ENCODE data around the gene KLF17. TPM values are rescaled to one million over a fixed set of nuclear protein-coding genes. Genes with fewer than 3 reads are reported as not detected.

The KLF17 gene
- not detected in 2 replicates for total RNA-seq

- intact Hi-C loops (cut with micrococcal nuclease), result no loop called here
- Mint-ChIP-seq H3K9me3 (no peaks in the 10 kb centered on the region), H3K4me3 (ENCODE audit: low read depth) (no peak within 1 kb of the TSS), H3K27ac (no peak within 1 kb of the TSS), H3K36me3 (ENCODE audit: low read depth) (no peaks in the 10 kb centered on the region), H3K27me3 (ENCODE audit: low read depth) (peaks cover 20% of the 10 kb centered on the region), H3K4me1 (ENCODE audit: low read depth) (no peaks in the 10 kb centered on the region)
- no peak for DNase-seq (ENCODE audit: low spot score)
Observed at GRCh38 chr1:44118682-44119081, at the start of gene KLF17. TSS of gene KLF17 (plus strand) at chr1:44118821. CDS start at chr1:44118908, 87 bp downstream.

GRCh38 chr1:44071461-44071860, 47.2 kb upstream of the KLF17 start:
- H3K27ac Mint-ChIP-seq, result no peak overlapping the region
- H3K9me3 Mint-ChIP-seq, result no peaks in the 10 kb centered on the region
- no peak overlapping the region for H3K4me3 Mint-ChIP-seq (ENCODE audit: low read depth)
- H3K36me3 Mint-ChIP-seq (ENCODE audit: low read depth), result no peaks in the 10 kb centered on the region
- DNase-seq (ENCODE audit: low spot score), result no peak
- H3K27me3 Mint-ChIP-seq (ENCODE audit: low read depth), result peaks cover 27% of the 10 kb centered on the region
- no peaks in the 10 kb centered on the region for H3K4me1 Mint-ChIP-seq (ENCODE audit: low read depth)
- intact Hi-C loops (cut with micrococcal nuclease), result no loop called here

DNA sequence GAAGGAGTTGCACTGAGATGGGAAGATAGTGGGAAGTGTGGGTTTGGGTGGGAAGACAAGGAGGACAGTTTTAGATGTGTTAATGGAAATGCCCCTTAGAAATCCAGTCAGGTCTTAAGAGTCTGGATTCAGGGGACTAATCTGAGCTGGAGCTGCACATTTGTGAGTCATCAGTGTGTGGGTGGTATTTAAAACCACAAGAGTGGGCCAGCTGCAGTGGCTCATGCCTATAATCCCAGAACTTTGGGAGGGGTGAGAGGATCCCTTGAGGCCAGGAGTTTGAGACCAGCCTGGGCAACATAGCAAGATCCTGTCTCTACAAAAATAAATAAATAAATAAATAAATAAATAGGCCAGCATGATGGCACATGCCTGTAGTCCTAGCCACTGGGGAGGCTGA, 46.4 kb upstream of the KLF17 start:
- H3K27me3 Mint-ChIP-seq (ENCODE audit: low read depth), result peaks cover 29% of the 10 kb centered on the region
- H3K4me3 Mint-ChIP-seq (ENCODE audit: low read depth), result no peak overlapping the region
- no peaks in the 10 kb centered on the region for H3K36me3 Mint-ChIP-seq (ENCODE audit: low read depth)
- no peaks in the 10 kb centered on the region for H3K9me3 Mint-ChIP-seq
- no peak for DNase-seq (ENCODE audit: low spot score)
- intact Hi-C loops (cut with micrococcal nuclease), result no loop called here
- H3K4me1 Mint-ChIP-seq (ENCODE audit: low read depth), result no peaks in the 10 kb centered on the region
- no peak overlapping the region for H3K27ac Mint-ChIP-seq

- H3K36me3 Mint-ChIP-seq (ENCODE audit: low read depth), result no peaks in the 10 kb centered on the region
- no peak for DNase-seq (ENCODE audit: low spot score)
- no peaks in the 10 kb centered on the region for H3K9me3 Mint-ChIP-seq
- H3K27me3 Mint-ChIP-seq (ENCODE audit: low read depth), result peaks cover 29% of the 10 kb centered on the region
- no peak overlapping the region for H3K27ac Mint-ChIP-seq
- H3K4me1 Mint-ChIP-seq (ENCODE audit: low read depth), result no peaks in the 10 kb centered on the region
- intact Hi-C loops (cut with micrococcal nuclease), result no loop called here
- H3K4me3 Mint-ChIP-seq (ENCODE audit: low read depth), result no peak overlapping the region
Observed at GRCh38 chr1:44072821-44073220, 45.8 kb upstream of the KLF17 start.

GRCh38 chr1:44073528-44073927, 45.1 kb upstream of the KLF17 start:
- H3K27me3 Mint-ChIP-seq (ENCODE audit: low read depth), result peaks cover 29% of the 10 kb centered on the region
- H3K9me3 Mint-ChIP-seq, result no peaks in the 10 kb centered on the region
- H3K4me3 Mint-ChIP-seq (ENCODE audit: low read depth), result no peak overlapping the region
- intact Hi-C loops (cut with micrococcal nuclease), result no loop called here
- DNase-seq (ENCODE audit: low spot score), result no peak
- no peak overlapping the region for H3K27ac Mint-ChIP-seq
- H3K36me3 Mint-ChIP-seq (ENCODE audit: low read depth), result no peaks in the 10 kb centered on the region
- H3K4me1 Mint-ChIP-seq (ENCODE audit: low read depth), result no peaks in the 10 kb centered on the region

DNA sequence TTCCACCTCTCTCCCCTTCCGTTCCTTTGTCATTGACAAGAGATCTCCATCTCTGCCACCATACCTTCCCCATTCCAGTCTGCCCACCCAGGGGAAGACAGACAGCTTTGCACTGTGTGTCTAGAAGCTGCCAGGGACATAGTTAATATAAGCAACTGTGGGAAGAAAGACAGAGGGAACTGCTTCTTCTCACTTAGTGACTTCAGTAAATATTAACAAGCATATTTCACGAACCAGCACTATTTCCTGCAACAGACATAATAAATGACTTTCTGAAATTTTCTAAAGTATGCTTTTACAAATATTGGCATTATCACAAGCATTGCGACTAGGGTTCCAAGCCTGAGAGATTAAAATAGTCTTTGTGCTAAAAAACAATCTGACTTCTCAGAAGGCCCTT, 44.2 kb upstream of the KLF17 start:
- Mint-ChIP-seq H3K4me1 (ENCODE audit: low read depth) (no peaks in the 10 kb centered on the region), H3K36me3 (ENCODE audit: low read depth) (no peaks in the 10 kb centered on the region), H3K9me3 (no peaks in the 10 kb centered on the region), H3K4me3 (ENCODE audit: low read depth) (no peak overlapping the region), H3K27ac (no peak overlapping the region), H3K27me3 (ENCODE audit: low read depth) (peaks cover 32% of the 10 kb centered on the region)
- intact Hi-C loops (cut with micrococcal nuclease), result no loop called here
- no peak for DNase-seq (ENCODE audit: low spot score)

- H3K4me3 Mint-ChIP-seq (ENCODE audit: low read depth), result no peak overlapping the region
- intact Hi-C loops (cut with micrococcal nuclease), result no loop called here
- no peak for DNase-seq (ENCODE audit: low spot score)
- no peak overlapping the region for H3K27ac Mint-ChIP-seq
- no peaks in the 10 kb centered on the region for H3K9me3 Mint-ChIP-seq
- no peaks in the 10 kb centered on the region for H3K4me1 Mint-ChIP-seq (ENCODE audit: low read depth)
- no peaks in the 10 kb centered on the region for H3K36me3 Mint-ChIP-seq (ENCODE audit: low read depth)
- peaks cover 29% of the 10 kb centered on the region for H3K27me3 Mint-ChIP-seq (ENCODE audit: low read depth)
Observed at GRCh38 chr1:44076066-44076465, 42.6 kb upstream of the KLF17 start.

DNA sequence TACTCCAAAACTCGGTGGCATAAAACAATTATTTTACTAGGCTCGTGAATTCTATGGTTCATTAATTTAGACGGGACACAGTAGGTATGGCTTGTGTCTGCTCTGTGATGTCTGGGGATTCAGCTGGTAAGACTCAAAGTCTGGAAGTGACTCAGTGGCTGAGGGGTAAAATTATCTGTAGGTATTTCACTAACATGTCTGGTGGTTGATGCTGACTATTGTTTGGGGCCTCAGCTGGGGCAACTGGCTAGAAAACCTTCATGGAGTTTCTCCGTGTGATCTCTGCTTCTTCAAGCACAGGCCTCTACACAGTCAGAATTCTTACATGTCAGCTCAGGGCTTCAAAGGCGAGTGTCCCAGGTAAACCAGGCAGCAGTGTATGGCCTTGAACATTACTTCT, 41.2 kb upstream of the KLF17 start:
- no peak for DNase-seq (ENCODE audit: low spot score)
- intact Hi-C loops (cut with micrococcal nuclease), result no loop called here
- H3K4me3 Mint-ChIP-seq (ENCODE audit: low read depth), result no peak overlapping the region
- H3K36me3 Mint-ChIP-seq (ENCODE audit: low read depth), result no peaks in the 10 kb centered on the region
- no peaks in the 10 kb centered on the region for H3K9me3 Mint-ChIP-seq
- no peak overlapping the region for H3K27ac Mint-ChIP-seq
- H3K27me3 Mint-ChIP-seq (ENCODE audit: low read depth), result peaks cover 30% of the 10 kb centered on the region
- H3K4me1 Mint-ChIP-seq (ENCODE audit: low read depth), result no peaks in the 10 kb centered on the region

DNA sequence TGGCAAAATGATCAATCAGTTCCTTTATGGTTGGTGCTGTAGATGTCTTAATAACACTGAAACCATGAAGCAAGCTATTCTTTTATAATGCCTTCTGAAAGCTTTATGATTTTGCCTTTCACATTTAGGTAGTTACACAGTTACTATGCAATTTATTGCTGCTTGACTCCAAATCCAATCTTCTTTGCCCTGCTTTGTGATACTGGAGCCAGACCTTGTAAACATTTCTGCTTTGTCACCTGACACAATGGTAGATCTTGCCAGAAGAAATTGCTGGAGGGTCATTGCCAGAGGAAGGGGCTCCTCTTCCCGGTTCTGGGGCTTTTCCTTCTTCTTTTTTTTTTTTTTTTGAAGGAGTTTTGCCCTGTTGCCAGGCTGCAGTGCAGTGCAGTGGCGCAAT, 40.5 kb upstream of the KLF17 start:
- Mint-ChIP-seq H3K27ac (no peak overlapping the region), H3K4me1 (ENCODE audit: low read depth) (no peaks in the 10 kb centered on the region), H3K36me3 (ENCODE audit: low read depth) (no peaks in the 10 kb centered on the region), H3K27me3 (ENCODE audit: low read depth) (peaks cover 29% of the 10 kb centered on the region), H3K4me3 (ENCODE audit: low read depth) (no peak overlapping the region), H3K9me3 (no peaks in the 10 kb centered on the region)
- intact Hi-C loops (cut with micrococcal nuclease), result no loop called here
- DNase-seq (ENCODE audit: low spot score), result no peak

DNA sequence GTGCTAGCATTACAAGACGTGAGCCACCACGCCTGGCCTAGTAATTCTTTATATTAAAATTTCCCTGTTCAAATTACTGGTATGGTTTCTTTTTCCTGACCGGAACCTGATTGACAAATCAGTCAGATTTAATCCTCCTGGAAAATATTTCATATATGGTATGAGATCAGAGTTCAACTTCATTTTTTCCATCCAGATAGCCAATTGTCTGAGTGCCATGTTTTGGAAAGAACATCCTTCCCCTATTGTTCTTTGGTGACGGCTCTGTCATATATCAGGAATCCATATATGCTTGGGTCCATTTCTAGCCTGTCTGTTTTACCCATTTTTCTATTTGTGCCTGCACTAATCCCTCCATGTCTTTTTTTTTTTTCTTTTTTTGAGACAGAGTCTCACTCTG, 39.1 kb upstream of the KLF17 start:
- Mint-ChIP-seq H3K36me3 (ENCODE audit: low read depth) (no peaks in the 10 kb centered on the region), H3K9me3 (no peaks in the 10 kb centered on the region), H3K27me3 (ENCODE audit: low read depth) (peaks cover 25% of the 10 kb centered on the region), H3K4me1 (ENCODE audit: low read depth) (no peaks in the 10 kb centered on the region), H3K4me3 (ENCODE audit: low read depth) (no peak overlapping the region), H3K27ac (no peak overlapping the region)
- intact Hi-C loops (cut with micrococcal nuclease), result no loop called here
- no peak for DNase-seq (ENCODE audit: low spot score)

DNA sequence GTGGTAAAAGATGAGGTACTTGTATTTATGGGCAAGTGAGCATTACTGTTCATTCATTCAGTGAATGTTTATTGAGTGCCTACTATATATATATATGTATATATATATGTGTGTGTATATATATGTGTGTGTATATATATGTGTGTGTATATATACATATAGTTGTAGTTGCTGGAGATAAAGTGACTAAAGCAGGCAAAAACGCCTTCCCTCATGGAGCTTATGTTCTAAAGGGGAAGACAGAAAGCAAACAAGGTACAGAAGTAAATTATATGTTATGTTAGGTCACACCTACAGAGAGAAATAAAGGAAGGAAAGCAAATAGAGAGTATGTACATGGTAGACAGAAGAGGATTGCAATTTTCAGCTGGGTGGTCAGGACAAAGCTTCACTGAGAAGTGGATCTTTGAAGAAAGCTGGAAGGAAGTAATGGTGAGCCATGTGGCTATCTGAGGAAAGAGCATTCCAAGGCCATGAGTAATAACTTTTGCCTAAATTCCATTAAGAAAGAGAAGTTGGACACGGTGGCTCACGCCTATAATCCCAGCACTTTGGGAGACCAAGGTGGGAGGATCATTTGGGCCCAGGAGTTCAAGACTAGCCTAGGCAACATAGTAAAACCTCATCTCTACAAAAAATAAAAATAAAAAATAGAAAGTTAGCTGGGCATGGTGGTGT, 33.5 kb upstream of the KLF17 start:
- no peak for DNase-seq (ENCODE audit: low spot score)
- no peaks in the 10 kb centered on the region for H3K4me1 Mint-ChIP-seq (ENCODE audit: low read depth)
- H3K36me3 Mint-ChIP-seq (ENCODE audit: low read depth), result no peaks in the 10 kb centered on the region
- H3K4me3 Mint-ChIP-seq (ENCODE audit: low read depth), result no peak overlapping the region
- intact Hi-C loops (cut with micrococcal nuclease), result no loop called here
- peaks cover 8% of the 10 kb centered on the region for H3K27me3 Mint-ChIP-seq (ENCODE audit: low read depth)
- no peak overlapping the region for H3K27ac Mint-ChIP-seq
- H3K9me3 Mint-ChIP-seq, result no peaks in the 10 kb centered on the region

DNA sequence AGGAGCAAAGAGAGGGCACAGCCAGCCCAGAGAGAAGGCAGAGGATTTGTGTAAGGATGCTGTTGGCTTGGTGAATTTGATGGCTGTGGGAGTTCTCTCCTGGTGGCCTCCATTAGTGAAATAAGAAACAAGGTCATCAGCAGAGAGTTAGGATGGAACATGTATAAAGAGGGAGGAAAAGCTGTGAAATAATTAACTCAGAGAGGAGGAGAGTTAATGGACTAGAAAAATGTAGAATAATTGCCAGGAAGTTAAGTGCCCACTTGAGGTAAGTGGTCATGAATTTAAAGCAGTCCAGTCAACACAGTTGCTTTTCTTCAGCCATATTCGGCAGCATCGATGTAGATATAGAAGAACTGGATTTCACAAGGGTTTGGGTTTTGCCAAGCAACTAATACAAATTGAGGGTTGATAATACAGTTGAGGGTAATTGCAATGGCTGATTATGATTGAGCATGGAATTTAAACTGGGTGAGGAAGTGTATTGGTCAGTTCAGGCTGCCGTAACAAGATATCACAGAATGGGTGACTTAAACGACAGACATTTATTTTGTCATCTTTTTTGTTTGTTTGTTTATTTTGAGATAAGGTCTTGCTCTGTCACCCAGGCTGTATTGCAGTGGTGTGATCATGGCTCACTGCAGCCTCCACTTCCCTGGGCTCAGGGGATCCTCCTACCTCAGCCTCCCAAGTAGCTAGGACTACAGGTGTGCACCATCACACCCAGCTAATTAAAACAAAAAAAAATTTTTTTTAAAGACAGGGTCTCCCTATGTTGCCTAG, 31.7 kb upstream of the KLF17 start:
- Mint-ChIP-seq H3K4me3 (ENCODE audit: low read depth) (no peak overlapping the region), H3K27me3 (ENCODE audit: low read depth) (peaks cover 13% of the 10 kb centered on the region), H3K27ac (no peak overlapping the region), H3K9me3 (no peaks in the 10 kb centered on the region), H3K4me1 (ENCODE audit: low read depth) (no peaks in the 10 kb centered on the region), H3K36me3 (ENCODE audit: low read depth) (no peaks in the 10 kb centered on the region)
- DNase-seq (ENCODE audit: low spot score), result no peak
- intact Hi-C loops (cut with micrococcal nuclease), result no loop called here

DNA sequence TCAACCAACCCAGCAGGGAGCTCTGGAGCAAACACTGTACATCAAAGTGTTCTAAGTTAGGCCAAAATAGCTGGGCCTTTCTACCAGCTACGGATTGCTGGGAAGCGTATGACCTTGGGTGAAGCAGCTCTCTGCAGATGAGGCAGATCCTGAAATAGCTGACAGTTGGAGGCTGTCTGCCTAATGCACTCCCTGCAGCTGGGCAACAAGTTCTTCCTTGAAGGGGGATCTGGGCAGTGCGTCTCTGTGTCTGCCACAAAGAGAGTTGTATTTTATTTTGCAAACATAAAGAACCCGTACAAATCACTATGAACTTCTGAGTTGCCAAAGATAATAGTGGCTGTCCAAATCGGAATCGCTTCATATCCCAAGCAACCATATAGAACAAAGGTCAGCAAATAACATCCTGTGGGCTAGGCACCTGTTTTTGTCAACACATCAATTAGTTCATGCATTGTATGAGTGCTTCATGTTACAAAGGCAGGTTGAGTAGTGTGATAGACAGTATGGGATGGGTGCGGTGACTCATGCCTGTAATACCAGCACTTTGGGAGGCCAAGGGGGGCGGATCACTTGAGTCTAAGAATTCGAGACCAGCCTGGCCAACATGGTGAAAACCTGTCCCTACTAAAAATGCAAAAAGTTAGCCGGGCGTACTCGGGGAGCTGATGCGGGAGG, 29.1 kb upstream of the KLF17 start:
- no peak for DNase-seq (ENCODE audit: low spot score)
- Mint-ChIP-seq H3K4me3 (ENCODE audit: low read depth) (no peak overlapping the region), H3K27me3 (ENCODE audit: low read depth) (peaks cover 9% of the 10 kb centered on the region), H3K4me1 (ENCODE audit: low read depth) (no peaks in the 10 kb centered on the region), H3K36me3 (ENCODE audit: low read depth) (no peaks in the 10 kb centered on the region), H3K9me3 (no peaks in the 10 kb centered on the region), H3K27ac (no peak overlapping the region)
- intact Hi-C loops (cut with micrococcal nuclease), result no loop called here
